Lung (tissue), 12 donors: Measurements from ENCODE around the gene CYB5R4. TPM values are rescaled to one million over a fixed set of nuclear protein-coding genes. Genes with fewer than 3 reads are reported as not detected.

Experiments used
- ATAC-seq: fragments of 200-7000 bp; cut with Tn5 transposase; one replicate; pipeline ENCODE4 v1.9.1; 2020; ENCODE audit warnings: moderate number of reproducible peaks; ENCODE audit not compliant: insufficient read depth, low FRiP score
- DNase-seq, 3 donors: peaks; one replicate each; pipeline ENCODE4 v3.0.0-alpha.2; 2013 to 2017
- H3K27ac ChIP-seq, 2 donors: one replicate each; pipeline ENCODE4 v1.5.1; 2013; ENCODE audit warnings: mild to moderate bottlenecking in 2 of 2, moderate library complexity in 2 of 2, control low read depth in 1 of 2, inconsistent platforms in 1 of 2, low read depth in 1 of 2, low read length in 1 of 2
- H3K27me3 ChIP-seq, 3 donors: one replicate each; pipeline ENCODE4 v1.5.1; 2013; ENCODE audit warnings: low read length in 2 of 3; ENCODE audit not compliant: control insufficient read depth in 3 of 3, insufficient read depth in 3 of 3
- H3K36me3 ChIP-seq, 4 donors: one replicate each; pipeline ENCODE4 v1.5.1; 2013; ENCODE audit warnings: low read length in 4 of 4, mild to moderate bottlenecking in 1 of 4, moderate library complexity in 1 of 4; ENCODE audit not compliant: control insufficient read depth in 4 of 4, insufficient read depth in 4 of 4
- H3K4me1 ChIP-seq, 5 donors: one replicate each; pipeline ENCODE4 v1.5.1; 2013; ENCODE audit warnings: low read length in 5 of 5, mild to moderate bottlenecking in 2 of 5, moderate library complexity in 1 of 5; ENCODE audit not compliant: control insufficient read depth in 5 of 5, insufficient read depth in 5 of 5
- H3K4me3 ChIP-seq: one replicate; pipeline ENCODE4 v1.5.1; 2013; ENCODE audit warnings: mild to moderate bottlenecking, control low read depth, moderate library complexity
- H3K9ac ChIP-seq, 2 donors: one replicate each; pipeline ENCODE4 v1.5.1; 2013; ENCODE audit warnings: low read length in 2 of 2, control low read depth in 1 of 2; ENCODE audit not compliant: insufficient read depth in 1 of 2
- H3K9me3 ChIP-seq, 4 donors: one replicate each; pipeline ENCODE4 v1.5.1; 2013; ENCODE audit warnings: low read length in 3 of 4, mild to moderate bottlenecking in 1 of 4, moderate library complexity in 1 of 4; ENCODE audit not compliant: control insufficient read depth in 4 of 4, insufficient read depth in 3 of 4
- WGBS, 2 donors: extraction: QIAGEN DNeasy Blood & Tissue Kit; methylation state at CpG; one replicate each; pipeline ENCODE4 v1.1.7; 2013; 5-methylcytosine and 5-hydroxymethylcytosine counted together
- polyA plus RNA-seq, 2 donors: library from polyadenylated mRNA; stranded (reverse); fragments of 200-250 nt; gene quantifications; one replicate each; pipeline ENCODE4 v1.2.1, GENCODE V29; 2013
- total RNA-seq, 2 donors: library from RNA; depleted of rRNA in 1 of 2; stranded (reverse); fragments of >200 nt in 1 of 2; gene quantifications; one replicate each; pipeline ENCODE4 v1.2.1, GENCODE V29; 2014 to 2021
- TF ChIP-seq, protein P1 (sequence below): IDR thresholded peaks from 2 replicates; pipeline ENCODE4 v1.5.1; 2012; ENCODE audit warnings: mild to moderate bottlenecking; ENCODE audit errors: control extremely low read depth, extremely low read depth
- donor health status: control.
- donor health status: control.
- donor health status: Bipolar disorder and iron deficiency.
- donor health status: healthy.
- donor health status: DM: yes; HTN: yes; CAD: no.

Gene CYB5R4
- total and polyA plus RNA-seq, 4 donors: 4.6 to 41.4 (median 24.9) TPM

DNA sequence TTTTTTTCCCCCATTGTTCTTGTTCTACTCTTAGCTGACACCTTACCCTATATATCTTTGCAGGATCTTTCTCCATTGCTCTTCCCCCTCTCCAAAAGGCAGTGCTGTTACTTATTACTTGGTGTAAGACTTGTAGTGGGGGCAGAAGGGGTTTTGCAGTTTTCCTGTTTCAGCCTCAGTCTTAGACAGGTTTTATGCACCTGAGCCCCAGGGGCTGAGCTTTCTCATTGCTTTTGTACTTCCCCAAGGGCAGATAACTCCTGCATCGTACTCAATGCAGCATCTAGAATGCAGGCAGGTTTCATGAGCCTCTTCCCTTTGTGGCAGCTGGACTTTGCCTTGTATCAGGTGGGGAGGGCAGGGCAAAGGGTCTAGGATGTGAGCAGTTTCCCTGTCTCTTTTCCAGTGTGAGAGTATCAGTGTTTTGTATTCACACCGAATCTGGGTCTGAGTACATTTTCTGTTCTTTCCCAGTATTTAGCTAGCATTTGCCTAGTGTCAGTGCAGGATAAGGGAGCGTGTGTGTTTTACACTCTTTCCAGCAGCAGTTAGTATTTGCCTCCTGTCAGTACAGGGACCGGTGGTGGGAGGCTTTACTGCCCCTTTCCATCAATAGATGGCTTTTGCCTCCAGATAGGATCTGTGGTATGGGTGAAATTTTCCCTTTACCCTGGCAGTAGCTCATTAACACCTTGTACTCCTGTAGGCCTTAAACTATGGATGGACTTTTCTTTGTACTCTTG lies 19.6 kb downstream of the CYB5R4 start:
- no peaks in the 10 kb centered on the region for H3K27me3 ChIP-seq
- H3K36me3 ChIP-seq: peaks cover 0 to 2% (median 0%) of the 10 kb centered on the region in 4 donors
- 82 to 89% methylated on average over 4 of the region's 4 CpGs for WGBS, 2 donors
- ATAC-seq: no peak
- H3K9me3 ChIP-seq: no peaks in the 10 kb centered on the region
- DNase-seq: no peak
- H3K9ac ChIP-seq: no peak overlapping the region
- TF ChIP-seq, protein P1, sequence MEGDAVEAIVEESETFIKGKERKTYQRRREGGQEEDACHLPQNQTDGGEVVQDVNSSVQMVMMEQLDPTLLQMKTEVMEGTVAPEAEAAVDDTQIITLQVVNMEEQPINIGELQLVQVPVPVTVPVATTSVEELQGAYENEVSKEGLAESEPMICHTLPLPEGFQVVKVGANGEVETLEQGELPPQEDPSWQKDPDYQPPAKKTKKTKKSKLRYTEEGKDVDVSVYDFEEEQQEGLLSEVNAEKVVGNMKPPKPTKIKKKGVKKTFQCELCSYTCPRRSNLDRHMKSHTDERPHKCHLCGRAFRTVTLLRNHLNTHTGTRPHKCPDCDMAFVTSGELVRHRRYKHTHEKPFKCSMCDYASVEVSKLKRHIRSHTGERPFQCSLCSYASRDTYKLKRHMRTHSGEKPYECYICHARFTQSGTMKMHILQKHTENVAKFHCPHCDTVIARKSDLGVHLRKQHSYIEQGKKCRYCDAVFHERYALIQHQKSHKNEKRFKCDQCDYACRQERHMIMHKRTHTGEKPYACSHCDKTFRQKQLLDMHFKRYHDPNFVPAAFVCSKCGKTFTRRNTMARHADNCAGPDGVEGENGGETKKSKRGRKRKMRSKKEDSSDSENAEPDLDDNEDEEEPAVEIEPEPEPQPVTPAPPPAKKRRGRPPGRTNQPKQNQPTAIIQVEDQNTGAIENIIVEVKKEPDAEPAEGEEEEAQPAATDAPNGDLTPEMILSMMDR: no peak
- H3K4me1 ChIP-seq: no peaks in the 10 kb centered on the region
- no peak overlapping the region for H3K4me3 ChIP-seq
- no peak overlapping the region for H3K27ac ChIP-seq

DNA sequence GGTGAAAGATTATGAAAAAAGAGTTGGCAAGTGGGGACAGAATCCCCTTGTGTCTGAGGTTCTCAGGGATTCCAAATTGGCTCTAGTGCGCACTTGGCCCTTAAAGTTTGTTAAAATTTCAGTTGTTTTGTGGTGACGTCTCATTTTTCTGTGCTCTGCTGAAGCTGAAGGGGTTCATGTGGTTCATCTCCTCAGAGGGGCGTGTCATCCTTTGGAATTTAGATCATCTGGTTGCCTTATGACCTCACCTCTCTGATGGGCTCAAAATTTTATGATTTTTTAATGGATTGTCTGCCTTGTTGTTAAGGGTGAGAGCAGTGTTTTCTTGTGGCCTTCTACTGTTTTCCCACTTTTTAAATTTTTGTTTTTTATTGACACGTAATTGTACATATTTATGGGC lies 20.3 kb downstream of the CYB5R4 start:
- ATAC-seq (no peak), DNase-seq (no peak)
- Histone ChIP-seq H3K36me3 (peaks cover 0 to 2% (median 0%) of the 10 kb centered on the region in 4 donors), H3K27ac (no peak overlapping the region), H3K9ac (no peak overlapping the region), H3K27me3 (no peaks in the 10 kb centered on the region), H3K4me1 (no peaks in the 10 kb centered on the region), H3K9me3 (no peaks in the 10 kb centered on the region), H3K4me3 (no peak overlapping the region)
- WGBS, 2 donors: 88 to 94% methylated on average over 4 of the region's 4 CpGs
- TF ChIP-seq, protein P1: no peak

DNA sequence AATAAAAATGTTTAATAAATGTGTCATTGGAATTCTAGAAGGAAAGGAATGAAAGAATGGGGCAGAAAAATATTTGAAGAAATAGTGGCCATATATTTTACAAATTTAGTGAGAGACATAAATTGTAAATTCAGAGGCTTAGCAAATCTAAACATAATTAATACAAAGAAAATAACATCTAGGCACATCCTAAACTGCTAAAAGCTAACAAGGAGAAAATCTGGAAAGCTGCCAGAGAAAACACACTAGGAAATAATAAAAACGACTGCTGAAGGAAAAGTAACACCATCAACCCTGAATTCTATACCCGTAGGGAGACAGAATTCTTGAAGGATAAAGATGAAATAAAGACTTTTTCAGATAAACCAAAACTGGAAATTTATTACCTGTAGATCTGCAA lies 23.8 kb downstream of the CYB5R4 start:
- ATAC-seq (no peak), DNase-seq (no peak)
- Histone ChIP-seq H3K27ac (no peak overlapping the region), H3K36me3 (peaks cover 0 to 2% (median 0%) of the 10 kb centered on the region in 4 donors), H3K27me3 (no peaks in the 10 kb centered on the region), H3K9ac (no peak overlapping the region), H3K9me3 (no peaks in the 10 kb centered on the region), H3K4me3 (no peak overlapping the region), H3K4me1 (peaks cover 0 to 3% (median 0%) of the 10 kb centered on the region in 5 donors)
- TF ChIP-seq, protein P1: no peak
- 40 to 59% methylated on average over 2 of the region's 2 CpGs for WGBS, 2 donors
